Progenitor cell of endocrine pancreas (in vitro differentiated cells): ENCODE measurements around the gene CD63. TPM values are rescaled to one million over a fixed set of nuclear protein-coding genes. Genes with fewer than 3 reads are reported as not detected.
A peak's percentile ranks its signal among the peaks of the same experiment; 100 is the strongest.

Experiments used
- DNase-seq: peaks from one replicate; pipeline ENCODE4 v3.0.0; 2021; ENCODE audit warnings: low spot score; ENCODE audit not compliant: unreplicated experiment
- H3K27ac Mint-ChIP-seq: 2 replicates; pipeline ENCODE4 v1.8.0; 2021; ENCODE audit warnings: mild to moderate bottlenecking, moderate library complexity, mixed read lengths
- H3K27me3 Mint-ChIP-seq: 2 replicates; pipeline ENCODE4 v1.8.0; 2021; ENCODE audit warnings: mixed read lengths
- H3K36me3 Mint-ChIP-seq: 2 replicates; pipeline ENCODE4 v1.8.0; 2022; ENCODE audit warnings: mixed read lengths; ENCODE audit not compliant: insufficient read depth
- H3K4me1 Mint-ChIP-seq: 2 replicates; pipeline ENCODE4 v1.8.0; 2021; ENCODE audit warnings: low read depth, mixed read lengths
- H3K4me3 Mint-ChIP-seq: 2 replicates; pipeline ENCODE4 v1.8.0; 2021; ENCODE audit warnings: low read depth, mild to moderate bottlenecking, moderate library complexity, mixed read lengths
- H3K9me3 Mint-ChIP-seq: 2 replicates; pipeline ENCODE4 v1.8.0; 2021; ENCODE audit warnings: low read depth, mixed read lengths
- total RNA-seq: library from RNA; stranded (reverse); gene quantifications from 2 replicates; pipeline ENCODE4 v1.2.1, GENCODE V29; 2021
- TF ChIP-seq, protein P1 (sequence below): fragments of 200-600 bp; sonication (generic); IDR thresholded peaks from one replicate; pipeline ENCODE4 v1.5.0; 2021; ENCODE audit warnings: antibody characterized with exemption, mild to moderate bottlenecking; ENCODE audit not compliant: unreplicated experiment

CD63 gene
- total RNA-seq, 1 donor from 2014 or later, result 407 TPM

GRCh38 chr12:55743406-55744339, 14.9 kb upstream of the CD63 start:
- TF ChIP-seq, protein P1, sequence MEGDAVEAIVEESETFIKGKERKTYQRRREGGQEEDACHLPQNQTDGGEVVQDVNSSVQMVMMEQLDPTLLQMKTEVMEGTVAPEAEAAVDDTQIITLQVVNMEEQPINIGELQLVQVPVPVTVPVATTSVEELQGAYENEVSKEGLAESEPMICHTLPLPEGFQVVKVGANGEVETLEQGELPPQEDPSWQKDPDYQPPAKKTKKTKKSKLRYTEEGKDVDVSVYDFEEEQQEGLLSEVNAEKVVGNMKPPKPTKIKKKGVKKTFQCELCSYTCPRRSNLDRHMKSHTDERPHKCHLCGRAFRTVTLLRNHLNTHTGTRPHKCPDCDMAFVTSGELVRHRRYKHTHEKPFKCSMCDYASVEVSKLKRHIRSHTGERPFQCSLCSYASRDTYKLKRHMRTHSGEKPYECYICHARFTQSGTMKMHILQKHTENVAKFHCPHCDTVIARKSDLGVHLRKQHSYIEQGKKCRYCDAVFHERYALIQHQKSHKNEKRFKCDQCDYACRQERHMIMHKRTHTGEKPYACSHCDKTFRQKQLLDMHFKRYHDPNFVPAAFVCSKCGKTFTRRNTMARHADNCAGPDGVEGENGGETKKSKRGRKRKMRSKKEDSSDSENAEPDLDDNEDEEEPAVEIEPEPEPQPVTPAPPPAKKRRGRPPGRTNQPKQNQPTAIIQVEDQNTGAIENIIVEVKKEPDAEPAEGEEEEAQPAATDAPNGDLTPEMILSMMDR, result no peak
- DNase-seq, result peak; percentile 29

GRCh38 chr12:55742719-55743405, 14.1 kb upstream of the CD63 start, which contains the start of gene GDF11:
GDF11 (plus strand) TSS chr12:55743122; CDS start chr12:55743317, 195 bp downstream.
- peak within 1 kb of the TSS; percentile 96 for H3K27ac Mint-ChIP-seq
- H3K36me3 Mint-ChIP-seq, result peaks cover 4% of the 10 kb centered on the region
- peak within 1 kb of the TSS; percentile 95 for H3K4me3 Mint-ChIP-seq
- TF ChIP-seq, protein P1, result no peak
- peaks cover 45% of the 10 kb centered on the region for H3K4me1 Mint-ChIP-seq
- H3K27me3 Mint-ChIP-seq, result peaks cover 4% of the 10 kb centered on the region
- H3K9me3 Mint-ChIP-seq, result no peaks in the 10 kb centered on the region
- peak; percentile 55 for DNase-seq

More at GRCh38 chr12:55743406-55744339, 14.9 kb upstream of the CD63 start:
- Mint-ChIP-seq H3K36me3 (peaks cover 6% of the 10 kb centered on the region), H3K4me3 (peak overlapping the region; percentile 95), H3K27ac (peak overlapping the region; percentile 96), H3K4me1 (peaks cover 44% of the 10 kb centered on the region), H3K9me3 (no peaks in the 10 kb centered on the region), H3K27me3 (peaks cover 4% of the 10 kb centered on the region)

DNA sequence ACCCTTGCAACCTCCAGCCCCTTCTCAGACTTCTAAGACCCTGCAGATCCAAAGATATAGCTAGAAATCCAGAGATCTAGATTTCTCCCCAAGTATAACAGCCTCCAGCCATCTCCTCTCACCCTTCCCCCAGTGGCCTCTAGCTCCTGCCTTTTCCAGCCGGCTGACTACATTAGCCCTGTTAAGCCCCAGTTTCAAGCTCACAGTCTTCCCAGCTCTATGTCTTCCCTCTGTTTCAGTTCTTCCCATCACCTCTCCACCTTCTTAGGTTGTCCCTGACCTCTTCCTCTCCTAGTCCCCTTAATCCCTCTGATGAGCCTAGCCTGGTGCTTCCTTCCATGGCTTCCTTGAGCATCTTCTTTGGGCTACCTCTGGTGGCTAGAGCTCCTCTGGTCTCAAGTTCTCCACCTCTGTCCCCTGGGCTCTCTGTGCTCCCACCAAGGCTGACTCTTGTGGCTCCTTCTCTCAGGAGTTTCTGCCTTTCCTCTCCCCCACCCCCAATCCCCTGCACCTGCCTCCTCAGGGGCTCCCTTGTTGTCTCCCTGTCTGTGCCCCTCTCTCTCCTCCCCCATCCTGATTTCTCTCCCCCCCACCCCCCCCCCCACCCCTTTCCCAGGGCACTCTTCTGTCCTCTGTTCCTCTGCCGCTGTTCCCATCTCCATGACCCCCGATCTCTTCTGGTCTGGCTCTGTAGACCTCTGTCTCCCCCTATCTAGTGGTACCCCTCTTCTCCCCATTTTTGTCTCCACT, 13.3 kb upstream of the CD63 start:
- Mint-ChIP-seq H3K27me3 (peaks cover 4% of the 10 kb centered on the region), H3K36me3 (no peaks in the 10 kb centered on the region), H3K27ac (peak overlapping the region; percentile 96), H3K9me3 (no peaks in the 10 kb centered on the region), H3K4me1 (peaks cover 44% of the 10 kb centered on the region), H3K4me3 (peak overlapping the region; percentile 85)
- DNase-seq, result no peak
- TF ChIP-seq, protein P1, result no peak

DNA sequence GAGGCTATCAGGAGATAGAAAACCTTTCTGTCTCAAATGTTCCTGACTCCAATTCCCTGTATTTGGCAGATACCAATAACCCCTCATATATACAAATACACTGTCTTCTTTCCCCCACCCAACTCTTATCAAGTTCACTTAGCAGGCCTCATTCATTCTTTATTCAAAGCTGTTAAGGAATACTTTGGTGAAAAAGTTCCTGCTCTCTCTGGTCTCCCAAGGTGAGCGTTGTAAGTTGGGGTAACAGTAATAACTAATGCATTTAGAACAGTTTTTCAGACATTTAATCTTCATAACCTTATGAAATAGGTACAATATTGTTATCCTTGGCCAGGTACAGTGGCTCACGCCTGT, 10.2 kb upstream of the CD63 start:
- Mint-ChIP-seq H3K27ac (no peak overlapping the region), H3K4me1 (peaks cover 24% of the 10 kb centered on the region), H3K27me3 (peaks cover 4% of the 10 kb centered on the region), H3K9me3 (no peaks in the 10 kb centered on the region), H3K36me3 (no peaks in the 10 kb centered on the region), H3K4me3 (peak overlapping the region; percentile 78)
- TF ChIP-seq, protein P1, result no peak
- DNase-seq, result no peak
